ENCODE data around the gene MYZAP. TPM values are rescaled to one million over a fixed set of nuclear protein-coding genes. Genes with fewer than 3 reads are reported as not detected.

MYZAP gene
- total RNA-seq, 1 donor from 2014 or later: not detected

DNA sequence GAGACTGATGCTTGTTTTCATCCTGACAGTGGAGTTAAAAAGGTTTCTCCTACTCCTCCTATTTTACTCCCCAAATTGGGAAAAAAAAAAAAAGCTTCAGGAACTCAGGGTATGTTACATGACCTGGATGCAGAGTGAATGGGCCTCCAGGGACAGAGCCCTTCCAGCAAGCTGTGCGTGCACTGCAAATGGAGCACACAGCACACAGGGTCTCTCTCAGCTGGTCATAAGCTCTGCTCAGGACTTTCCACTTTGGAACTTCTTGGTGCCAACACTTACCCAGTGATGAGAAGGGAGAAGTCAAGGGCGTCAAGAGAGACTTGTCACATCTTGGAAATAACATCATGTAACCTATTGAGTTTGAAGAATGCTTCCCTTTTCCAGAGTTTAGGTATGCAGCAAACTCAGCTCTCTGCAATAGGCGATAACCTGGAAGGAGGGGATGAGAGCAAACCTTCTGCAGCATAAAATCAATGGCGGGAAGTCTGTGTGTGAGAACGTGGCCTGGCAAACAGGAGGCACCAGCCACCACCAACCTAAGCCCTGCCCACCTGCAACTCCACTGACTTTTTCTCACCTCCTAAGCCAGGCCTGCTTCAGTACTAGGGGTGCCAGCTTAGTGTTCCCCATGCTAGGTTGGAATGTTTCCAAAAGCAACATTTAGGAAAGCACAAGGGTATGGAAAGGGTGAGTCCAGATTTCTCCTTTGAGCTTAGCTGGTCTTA, 39.8 kb downstream of the MYZAP start:
- no peaks in the 10 kb centered on the region for H3K79me2 ChIP-seq (ENCODE audit: low read depth)
- peaks cover 6% of the 10 kb centered on the region for H3K4me1 ChIP-seq
- no peaks in the 10 kb centered on the region for H4K20me1 ChIP-seq (ENCODE audit: low read depth)
- H3F3A ChIP-seq (ENCODE audit: low read depth): no peaks in the 10 kb centered on the region
- H3K27me3 ChIP-seq: no peaks in the 10 kb centered on the region
- TF ChIP-seq EZH2phosphoT487 (IDR thresholded peaks at IDR 0.05) (no peak), EZH2 (IDR thresholded peaks at IDR 0.05) (no peak)
- TF ChIP-seq, protein P1, sequence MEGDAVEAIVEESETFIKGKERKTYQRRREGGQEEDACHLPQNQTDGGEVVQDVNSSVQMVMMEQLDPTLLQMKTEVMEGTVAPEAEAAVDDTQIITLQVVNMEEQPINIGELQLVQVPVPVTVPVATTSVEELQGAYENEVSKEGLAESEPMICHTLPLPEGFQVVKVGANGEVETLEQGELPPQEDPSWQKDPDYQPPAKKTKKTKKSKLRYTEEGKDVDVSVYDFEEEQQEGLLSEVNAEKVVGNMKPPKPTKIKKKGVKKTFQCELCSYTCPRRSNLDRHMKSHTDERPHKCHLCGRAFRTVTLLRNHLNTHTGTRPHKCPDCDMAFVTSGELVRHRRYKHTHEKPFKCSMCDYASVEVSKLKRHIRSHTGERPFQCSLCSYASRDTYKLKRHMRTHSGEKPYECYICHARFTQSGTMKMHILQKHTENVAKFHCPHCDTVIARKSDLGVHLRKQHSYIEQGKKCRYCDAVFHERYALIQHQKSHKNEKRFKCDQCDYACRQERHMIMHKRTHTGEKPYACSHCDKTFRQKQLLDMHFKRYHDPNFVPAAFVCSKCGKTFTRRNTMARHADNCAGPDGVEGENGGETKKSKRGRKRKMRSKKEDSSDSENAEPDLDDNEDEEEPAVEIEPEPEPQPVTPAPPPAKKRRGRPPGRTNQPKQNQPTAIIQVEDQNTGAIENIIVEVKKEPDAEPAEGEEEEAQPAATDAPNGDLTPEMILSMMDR (IDR thresholded peaks at IDR 0.05): no peak
- H3K27me3 Mint-ChIP-seq (ENCODE audit: insufficient read depth, low read depth): peaks cover 3% of the 10 kb centered on the region
- no peak overlapping the region for H2AFZ ChIP-seq (replicated peaks)
- no peak overlapping the region for H3K27ac Mint-ChIP-seq
- no peak overlapping the region for H3K27ac ChIP-seq
- no peaks in the 10 kb centered on the region for H3K9me3 ChIP-seq (ENCODE audit: low read depth)
- H3K9me3 Mint-ChIP-seq: no peaks in the 10 kb centered on the region
- H3K4me3 ChIP-seq: no peak overlapping the region
- H3K4me1 Mint-ChIP-seq: no peaks in the 10 kb centered on the region
- H3K9ac ChIP-seq: no peak overlapping the region
- no peaks in the 10 kb centered on the region for H3K36me3 Mint-ChIP-seq
- H3K4me3 Mint-ChIP-seq: no peak overlapping the region
- no peaks in the 10 kb centered on the region for H3K36me3 ChIP-seq
- DNase-seq (ENCODE audit: low spot score): no peak
- no peak overlapping the region for H3K4me2 ChIP-seq

- DNase-seq (ENCODE audit: low spot score): no peak
- Histone ChIP-seq H3K79me2 (ENCODE audit: low read depth) (no peaks in the 10 kb centered on the region), H3K4me1 (peaks cover 6% of the 10 kb centered on the region), H3F3A (ENCODE audit: low read depth) (no peaks in the 10 kb centered on the region), H3K27ac (no peak overlapping the region), H3K9me3 (ENCODE audit: low read depth) (no peaks in the 10 kb centered on the region), H3K4me2 (no peak overlapping the region), H3K4me3 (no peak overlapping the region), H2AFZ (replicated peaks) (no peak overlapping the region), H3K27me3 (no peaks in the 10 kb centered on the region), H4K20me1 (ENCODE audit: low read depth) (no peaks in the 10 kb centered on the region), H3K9ac (no peak overlapping the region), H3K36me3 (no peaks in the 10 kb centered on the region)
- TF ChIP-seq, protein P1 (IDR thresholded peaks at IDR 0.05): no peak
- Mint-ChIP-seq H3K27me3 (ENCODE audit: insufficient read depth, low read depth) (peaks cover 3% of the 10 kb centered on the region), H3K4me3 (no peak overlapping the region), H3K27ac (no peak overlapping the region), H3K9me3 (no peaks in the 10 kb centered on the region), H3K36me3 (no peaks in the 10 kb centered on the region), H3K4me1 (no peaks in the 10 kb centered on the region)
Measured at GRCh38 chr15:57634290-57634689, 42.6 kb downstream of the MYZAP start.

GRCh38 chr15:57635300-57635909, 43.7 kb downstream of the MYZAP start:
- Histone ChIP-seq H3K27me3 (no peaks in the 10 kb centered on the region), H3K4me3 (no peak overlapping the region), H2AFZ (replicated peaks) (peak overlapping the region; percentile 94), H3K36me3 (no peaks in the 10 kb centered on the region), H3K9me3 (ENCODE audit: low read depth) (no peaks in the 10 kb centered on the region), H3K4me2 (no peak overlapping the region), H3K79me2 (ENCODE audit: low read depth) (no peaks in the 10 kb centered on the region), H3K27ac (no peak overlapping the region), H3F3A (ENCODE audit: low read depth) (no peaks in the 10 kb centered on the region), H3K4me1 (peaks cover 6% of the 10 kb centered on the region), H4K20me1 (ENCODE audit: low read depth) (no peaks in the 10 kb centered on the region), H3K9ac (no peak overlapping the region)
- Mint-ChIP-seq H3K36me3 (no peaks in the 10 kb centered on the region), H3K4me3 (no peak overlapping the region), H3K4me1 (no peaks in the 10 kb centered on the region), H3K9me3 (no peaks in the 10 kb centered on the region), H3K27ac (no peak overlapping the region), H3K27me3 (ENCODE audit: insufficient read depth, low read depth) (peaks cover 3% of the 10 kb centered on the region)
- TF ChIP-seq, protein P1 (IDR thresholded peaks at IDR 0.05): no peak
- no peak for TF ChIP-seq EZH2phosphoT487 (IDR thresholded peaks at IDR 0.05)
- TF ChIP-seq EZH2 (IDR thresholded peaks at IDR 0.05): no peak
- DNase-seq (ENCODE audit: low spot score): no peak

Measured in neural progenitor cell (in vitro differentiated cells).